Epidermal melanocyte (primary cell): ENCODE data around the gene FBRSL1.
"Not testable (repeated sequence)": the region's sequence is repeated elsewhere in the genome, so short reads cannot be mapped to it uniquely, and the experiment has no call there.

Source experiments
- DNase-seq: peaks from one replicate; pipeline ENCODE4 v3.0.0; 2011; ENCODE audit warnings: low spot score; ENCODE audit not compliant: insufficient read length

The FBRSL1 gene

DNA sequence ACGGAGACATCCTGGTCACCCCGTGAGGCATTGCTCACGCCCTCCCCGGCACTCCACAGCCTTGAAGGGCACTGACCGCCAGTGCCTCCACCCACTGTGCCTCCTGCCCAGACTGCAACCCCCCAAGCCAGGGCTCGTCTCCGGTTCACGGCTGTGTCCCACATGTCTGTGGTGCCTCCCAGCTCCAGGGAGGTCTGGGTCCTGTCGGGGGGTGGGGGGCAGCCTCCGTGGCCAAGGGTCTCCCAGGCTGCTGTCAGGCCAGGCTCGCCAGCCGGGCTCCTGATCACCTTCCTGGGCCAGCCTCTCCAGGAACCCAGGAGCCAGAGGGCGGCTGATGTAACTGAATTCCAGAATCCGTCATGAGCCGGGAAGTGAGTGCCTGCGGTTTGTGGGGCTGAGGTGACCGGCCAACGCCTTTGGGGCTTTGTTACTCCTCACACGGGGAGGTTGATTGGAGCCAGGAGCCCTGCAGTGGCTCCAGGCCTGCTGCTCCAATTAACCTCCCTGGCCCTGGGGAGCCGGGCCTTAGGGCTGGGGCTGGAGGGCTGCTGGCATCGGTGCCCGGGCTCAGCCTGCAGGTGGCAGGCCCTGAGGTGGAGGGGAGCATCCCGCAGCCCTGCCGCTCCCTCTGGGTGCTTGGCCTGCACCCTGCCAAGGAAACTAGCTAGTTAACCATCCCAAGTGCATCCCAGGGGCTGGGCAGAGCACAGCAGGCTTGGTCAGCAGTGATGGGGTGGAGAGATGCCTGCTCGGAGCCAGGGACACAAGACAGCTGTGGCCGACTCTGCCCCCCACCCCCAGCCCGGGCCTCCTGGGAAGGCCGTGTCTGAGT is 36.4 kb upstream of the FBRSL1 start:
- no peak for DNase-seq

GRCh38 chr12:132454193-132454932 is 35.6 kb upstream of the FBRSL1 start:
- DNase-seq: no peak

GRCh38 chr12:132454933-132455418 is 35.0 kb upstream of the FBRSL1 start:
- DNase-seq: no peak

DNA sequence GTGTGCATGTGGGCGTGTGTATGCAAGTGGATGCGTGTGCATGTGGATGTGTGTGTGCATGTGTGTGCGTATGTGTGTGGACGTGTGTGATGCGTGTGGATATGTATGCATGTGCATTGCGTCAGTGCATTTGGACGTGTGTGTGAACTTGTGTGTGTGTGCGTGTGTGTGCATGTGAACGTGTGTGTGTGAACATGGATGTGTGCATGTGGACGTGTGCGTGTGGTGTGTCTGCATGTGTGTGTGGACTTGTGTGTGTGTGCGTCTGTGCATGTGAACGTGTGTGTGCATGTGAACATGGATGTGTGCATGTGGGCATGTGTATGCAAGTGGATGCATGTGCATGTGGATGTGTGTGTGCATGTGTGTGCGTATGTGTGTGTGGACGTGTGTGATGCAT is 34.4 kb upstream of the FBRSL1 start:
- no peak for DNase-seq

GRCh38 chr12:132456186-132456943 is 33.6 kb upstream of the FBRSL1 start:
- no peak for DNase-seq

DNA sequence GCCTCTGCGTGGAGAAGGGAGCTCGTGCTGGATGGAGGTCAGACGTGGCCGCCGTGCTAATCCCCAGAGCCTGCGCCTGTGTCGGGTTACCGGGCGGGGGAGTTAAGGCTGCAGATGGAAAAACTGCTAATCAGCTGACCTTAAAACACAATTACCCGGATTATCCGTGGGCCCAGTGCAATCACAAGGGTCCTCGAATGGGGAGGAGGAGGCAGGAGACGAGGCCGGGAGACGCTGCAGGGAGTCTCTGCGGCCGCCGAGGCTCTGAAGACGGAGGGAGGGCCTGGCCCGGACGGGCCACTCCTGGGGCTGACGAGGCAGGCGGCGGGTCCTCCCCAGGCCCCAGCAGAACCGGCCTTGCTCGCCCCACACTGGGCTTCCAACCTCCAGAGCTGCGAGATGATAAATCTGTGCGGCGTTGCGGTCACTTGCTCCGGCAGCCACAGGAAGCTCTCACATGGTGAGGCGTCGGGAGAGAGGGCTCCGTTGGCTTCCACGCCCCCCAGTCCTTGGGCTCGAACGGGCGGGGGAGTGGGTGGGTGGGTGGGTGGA is 32.9 kb upstream of the FBRSL1 start:
- no peak for DNase-seq

GRCh38 chr12:132458441-132458840 is 31.5 kb upstream of the FBRSL1 start:
- DNase-seq: no peak

DNA sequence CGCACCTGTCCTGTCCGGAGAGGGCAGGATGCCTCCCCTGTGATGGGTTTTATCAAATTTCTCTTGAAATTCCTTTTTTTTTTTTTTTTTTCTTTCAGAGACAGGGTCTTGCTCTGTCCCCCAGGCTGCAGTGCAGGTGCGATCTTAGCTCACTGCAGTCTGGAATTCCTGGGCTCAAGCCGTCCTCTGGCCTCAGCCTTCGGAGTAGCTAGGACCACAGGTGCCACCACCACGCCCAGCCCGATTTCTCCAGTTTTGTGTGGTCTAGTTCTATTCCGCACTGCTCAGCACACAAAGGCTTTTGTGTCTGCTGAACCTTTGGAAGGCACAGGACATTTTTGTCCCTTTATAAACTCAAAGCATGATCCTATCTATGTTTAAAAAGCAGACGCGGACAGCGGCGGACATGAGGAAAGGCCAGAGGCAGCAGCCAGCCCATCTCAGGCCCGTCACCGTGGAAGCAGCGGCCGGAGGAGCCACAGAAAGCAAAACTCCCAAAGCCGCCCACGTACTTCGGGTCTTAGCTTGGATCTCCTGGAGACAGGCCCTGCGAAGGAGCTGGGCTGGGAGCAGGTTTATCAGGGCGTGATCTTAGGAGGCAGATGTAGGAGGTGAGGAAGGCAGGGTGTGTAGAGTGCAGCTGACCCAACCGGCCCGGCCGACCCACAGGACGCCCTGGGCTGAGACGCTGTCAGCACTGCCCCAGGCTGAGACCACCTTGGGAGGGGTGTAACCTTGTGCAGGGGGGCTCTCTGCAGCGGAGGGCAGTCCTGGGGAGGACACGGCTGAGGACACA is 30.9 kb upstream of the FBRSL1 start:
- DNase-seq: no peak

GRCh38 chr12:132460571-132460970 is 29.4 kb upstream of the FBRSL1 start:
- DNase-seq: no peak

DNA sequence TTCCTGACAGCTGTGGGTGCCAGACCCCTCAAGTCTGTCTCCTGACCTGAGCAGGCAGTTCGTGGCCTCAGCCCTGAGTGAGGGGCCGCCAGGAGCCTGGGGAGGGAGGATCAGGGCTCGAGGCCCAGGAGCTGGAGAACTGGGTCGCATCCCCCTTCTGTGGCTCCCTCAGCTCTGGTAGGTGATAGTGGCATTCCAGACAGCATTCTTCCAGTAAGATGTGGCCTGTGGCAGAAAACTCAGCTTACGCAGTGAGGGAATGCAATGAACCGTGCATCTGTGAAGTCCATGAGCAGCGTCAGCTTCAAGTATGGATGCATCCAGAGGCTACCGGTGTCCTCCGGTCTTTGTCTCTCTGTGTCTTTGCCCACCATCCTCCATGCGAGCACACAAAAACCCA is 28.4 kb upstream of the FBRSL1 start:
- DNase-seq: no peak

DNA sequence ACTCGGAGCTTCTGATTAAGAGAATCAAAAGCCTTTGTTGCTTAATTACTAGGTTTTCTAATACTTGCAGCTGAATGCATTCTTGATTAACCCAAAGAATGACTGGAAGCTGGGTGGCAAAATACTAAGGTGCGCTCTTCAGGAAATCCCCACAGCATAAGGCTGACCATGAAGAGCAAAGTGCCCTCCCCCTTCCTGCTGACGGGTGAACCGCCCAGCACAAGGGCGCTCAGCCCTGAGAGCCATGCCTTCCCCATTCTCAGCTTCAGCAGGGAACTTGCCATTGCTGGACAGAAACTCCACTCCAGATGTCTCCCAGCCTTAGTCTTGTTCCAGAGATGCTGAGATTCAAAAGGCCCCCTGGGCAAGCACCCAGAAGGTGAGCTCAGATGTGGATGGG is 27.2 kb upstream of the FBRSL1 start:
- no peak for DNase-seq

GRCh38 chr12:132463284-132463924 is 26.5 kb upstream of the FBRSL1 start:
- not testable (repeated sequence) for DNase-seq

DNA sequence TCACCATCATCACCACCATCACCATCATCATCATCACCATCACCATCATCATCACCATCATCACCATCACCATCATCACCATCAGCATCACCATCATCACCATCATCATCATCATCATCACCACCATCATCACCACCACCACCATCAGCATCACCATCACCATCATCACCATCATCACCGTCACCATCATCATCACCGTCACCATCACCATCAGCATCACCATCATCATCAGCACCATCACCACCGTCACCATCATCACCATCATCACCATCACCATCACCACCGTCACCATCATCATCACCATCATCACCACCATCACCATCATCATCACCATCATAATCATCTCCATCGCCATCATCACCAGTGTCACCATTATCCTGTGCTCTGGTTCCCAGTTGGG is 25.6 kb upstream of the FBRSL1 start:
- not testable (repeated sequence) for DNase-seq

GRCh38 chr12:132464820-132465219 is 25.1 kb upstream of the FBRSL1 start:
- no peak for DNase-seq

GRCh38 chr12:132465269-132466190 is 24.4 kb upstream of the FBRSL1 start:
- DNase-seq: no peak

DNA sequence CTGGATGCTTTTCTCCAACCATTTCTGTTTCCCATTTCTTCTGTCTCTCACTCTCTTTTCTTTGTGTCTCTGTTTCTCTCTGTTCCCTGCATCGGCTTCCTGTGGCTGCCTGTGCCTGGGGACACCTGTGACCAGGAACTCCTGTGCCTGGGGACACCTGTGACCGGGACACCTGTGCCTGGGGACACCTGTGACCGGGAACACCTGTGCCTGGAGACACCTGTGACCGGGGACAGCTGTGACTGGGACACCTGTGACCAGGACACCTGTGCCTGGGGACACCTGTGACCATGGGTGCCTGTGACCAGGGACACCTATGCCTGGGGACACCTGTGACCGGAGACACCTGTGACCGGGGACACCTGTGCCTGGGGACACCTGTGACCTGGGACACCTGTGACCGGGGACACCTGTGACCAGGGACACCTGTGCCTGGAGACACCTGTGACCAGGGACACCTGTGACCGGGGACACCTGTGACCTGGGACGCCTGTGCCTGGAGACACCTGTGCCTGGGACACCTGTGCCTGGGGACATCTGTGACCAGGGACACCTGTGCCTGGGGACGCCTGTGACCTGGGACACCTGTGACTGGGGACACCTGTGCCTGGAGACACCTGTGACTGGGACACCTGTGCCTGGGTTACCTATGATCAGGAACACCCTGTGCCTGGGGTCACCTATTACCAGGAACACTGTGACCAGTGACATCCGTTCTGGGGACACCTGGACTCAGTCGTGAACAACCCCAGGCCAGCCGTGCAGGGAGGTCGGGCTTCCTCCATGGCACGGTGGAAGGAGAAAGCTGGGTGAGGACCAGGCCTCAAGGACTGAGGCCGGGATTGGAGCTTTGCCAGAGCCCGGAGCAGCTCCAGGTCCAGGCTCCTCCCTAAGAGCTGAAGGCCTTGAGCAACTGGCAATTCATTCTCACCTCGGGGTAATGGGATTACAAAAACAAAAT is 23.4 kb upstream of the FBRSL1 start:
- DNase-seq: no peak

GRCh38 chr12:132467511-132467910 is 22.4 kb upstream of the FBRSL1 start:
- no peak for DNase-seq

GRCh38 chr12:132469423-132469822 is 20.5 kb upstream of the FBRSL1 start:
- DNase-seq: no peak
